Smooth muscle cell (in vitro differentiated cells): ENCODE data around the gene ECHS1. TPM values are rescaled to one million over a fixed set of nuclear protein-coding genes. Genes with fewer than 3 reads are reported as not detected.

Experiments used
- DNase-seq: peaks from one replicate; lab custom pipeline; 2025; ENCODE audit not compliant: unreplicated experiment; lab: John Stamatoyannopoulos, UW
- H2AFZ ChIP-seq: fragments of 200-600 bp; sonication (generic); 2 replicates; pipeline ENCODE4 v1.6.0; 2016; ENCODE audit warnings: antibody characterized with exemption, low read depth, mild to moderate bottlenecking
- H3F3A ChIP-seq: fragments of 200-600 bp; sonication (generic); 2 replicates; pipeline ENCODE4 v1.6.0; 2017; ENCODE audit warnings: antibody characterized with exemption, low read depth
- H3K27ac ChIP-seq: fragments of 200-600 bp; sonication (generic); 2 replicates; pipeline ENCODE4 v1.5.1; 2016; ENCODE audit warnings: low read depth, mild to moderate bottlenecking
- H3K27me3 ChIP-seq: fragments of 200-600 bp; sonication (generic); 2 replicates; pipeline ENCODE4 v1.6.1; 2016; ENCODE audit warnings: low read depth, mild to moderate bottlenecking
- H3K36me3 ChIP-seq: fragments of 200-600 bp; sonication (generic); 2 replicates; pipeline ENCODE4 v1.5.1; 2016; ENCODE audit warnings: low read depth
- H3K4me1 ChIP-seq: fragments of 200-600 bp; sonication (generic); 2 replicates; pipeline ENCODE4 v1.5.1; 2016; ENCODE audit warnings: low read depth
- H3K4me2 ChIP-seq: fragments of 200-600 bp; sonication (generic); 2 replicates; pipeline ENCODE4 v1.6.0; 2016; ENCODE audit warnings: mild to moderate bottlenecking
- H3K4me3 ChIP-seq: fragments of 200-600 bp; sonication (generic); 2 replicates; pipeline ENCODE4 v1.5.1; 2016; ENCODE audit warnings: mild to moderate bottlenecking
- H3K79me2 ChIP-seq: fragments of 200-600 bp; sonication (generic); 2 replicates; pipeline ENCODE4 v1.6.0; 2016; ENCODE audit warnings: low read depth, mild to moderate bottlenecking
- H3K9ac ChIP-seq: fragments of 200-600 bp; sonication (generic); 2 replicates; pipeline ENCODE4 v1.6.0; 2016; ENCODE audit warnings: low read depth
- H3K9me3 ChIP-seq: fragments of 200-600 bp; sonication (generic); replicated peaks from 2 replicates; pipeline ENCODE4 v1.5.1; 2016; ENCODE audit warnings: low read depth
- H4K20me1 ChIP-seq: fragments of 200-600 bp; sonication (generic); 2 replicates; pipeline ENCODE4 v1.6.0; 2016; ENCODE audit warnings: low read depth
- CTCF ChIP-seq: fragments of 200-600 bp; sonication (generic); IDR thresholded peaks from 2 replicates; pipeline ENCODE4 v1.5.1; 2017; ENCODE audit warnings: borderline replicate concordance, mild to moderate bottlenecking, antibody characterized with exemption; ENCODE audit not compliant: insufficient read depth, poor library complexity, severe bottlenecking
- WGBS: methylation state at CpG from one replicate; pipeline ENCODE4 v1.1.7; 2016; ENCODE audit warnings: low lambda C conversion rate; 5-methylcytosine and 5-hydroxymethylcytosine counted together
- polyA plus RNA-seq: library from polyadenylated mRNA; unstranded; fragments of >200 nt; fragmentation: Nextera tagmentation; extraction: Ambion mirVana; gene quantifications from 2 replicates; pipeline ENCODE4 v1.2.1, GENCODE V29; 2016
- total RNA-seq: library from RNA; depleted of rRNA; stranded (reverse); fragments of >200 nt; gene quantifications from 2 replicates; pipeline ENCODE4 v1.2.3, GENCODE V29; 2014

ECHS1 gene
- total and polyA plus RNA-seq, 2 experiments from 2014 or later, result 63.8 to 112 TPM

DNA sequence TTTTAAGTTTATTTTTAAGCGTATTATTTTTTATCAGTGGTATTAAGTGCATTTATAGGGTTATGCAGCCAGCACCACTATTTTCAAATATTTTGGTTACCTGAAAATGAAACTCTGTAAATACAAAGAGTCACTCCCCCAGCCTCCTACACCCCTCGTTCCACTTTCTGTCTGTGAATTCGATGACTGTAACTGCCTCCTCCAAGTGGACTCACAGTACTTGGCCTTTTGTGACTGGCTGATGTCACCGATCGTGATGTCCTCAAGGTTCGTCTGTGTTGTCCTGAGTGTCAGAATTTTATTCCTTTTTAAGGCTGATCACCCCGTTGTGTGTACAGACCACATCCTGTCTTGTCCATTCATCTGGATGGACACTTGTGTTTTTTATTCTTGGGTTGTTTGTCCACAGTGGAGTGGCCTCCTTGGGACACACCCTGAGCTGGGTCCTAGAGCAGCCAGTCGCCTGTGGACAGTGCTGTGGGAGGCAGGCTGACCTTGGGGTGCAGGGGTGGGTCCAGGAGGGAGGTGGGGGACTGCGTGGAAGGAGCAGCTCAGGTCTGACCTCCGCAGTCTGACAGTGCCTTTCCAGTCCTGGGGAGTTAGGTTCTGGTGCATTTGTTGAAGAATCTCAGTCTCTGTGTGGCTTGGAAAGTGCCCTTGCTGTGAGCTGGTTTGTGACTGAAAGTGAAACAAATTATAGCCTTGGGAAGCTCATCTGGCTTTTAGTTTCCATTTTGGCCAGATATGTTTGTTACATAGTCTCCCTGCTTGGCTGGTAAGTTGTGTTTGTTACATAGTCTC lies 27.7 kb upstream of the ECHS1 start:
- TF ChIP-seq CTCF, result no peak
- peaks cover 41% of the 10 kb centered on the region for H3K79me2 ChIP-seq
- H3K9me3 ChIP-seq, result no peaks in the 10 kb centered on the region
- H3K4me1 ChIP-seq, result no peaks in the 10 kb centered on the region
- no peaks in the 10 kb centered on the region for H3K27me3 ChIP-seq
- H3K27ac ChIP-seq, result no peak overlapping the region
- peaks cover 3% of the 10 kb centered on the region for H3F3A ChIP-seq
- H2AFZ ChIP-seq, result no peak overlapping the region
- H3K36me3 ChIP-seq, result peaks cover 4% of the 10 kb centered on the region
- H3K9ac ChIP-seq, result no peak overlapping the region
- DNase-seq, result no peak
- no peak overlapping the region for H3K4me2 ChIP-seq
- H4K20me1 ChIP-seq, result peaks cover 18% of the 10 kb centered on the region
- WGBS, result 97% methylated on average over 10 of the region's 10 CpGs
- no peak overlapping the region for H3K4me3 ChIP-seq

DNA sequence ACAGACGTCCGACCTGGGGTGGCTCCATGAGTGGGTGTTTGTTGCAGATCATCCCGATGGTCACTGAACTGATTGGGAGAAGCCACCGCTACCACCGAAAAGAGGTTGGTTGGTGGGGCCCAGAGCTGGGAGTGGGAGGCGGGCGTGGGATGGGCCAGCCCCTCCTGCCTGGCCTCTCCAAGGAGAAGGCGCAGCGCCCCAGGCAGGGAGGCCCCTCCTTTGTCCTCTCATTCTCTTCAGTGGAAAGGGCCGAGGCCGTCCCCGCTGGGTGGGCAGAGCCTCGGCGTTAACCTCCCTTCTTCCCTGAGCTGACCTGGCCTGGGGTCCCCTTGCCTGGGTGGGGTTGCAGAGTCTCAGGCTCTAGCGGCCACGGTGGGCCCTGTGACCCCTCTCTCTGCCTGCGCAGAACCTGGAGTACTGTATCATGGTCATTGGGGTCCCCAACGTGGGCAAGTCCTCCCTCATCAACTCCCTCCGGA lies 26.0 kb upstream of the ECHS1 start:
- H3K36me3 ChIP-seq, result no peaks in the 10 kb centered on the region
- H3K9me3 ChIP-seq, result no peaks in the 10 kb centered on the region
- peaks cover under 1% of the 10 kb centered on the region for H4K20me1 ChIP-seq
- DNase-seq, result no peak
- no peaks in the 10 kb centered on the region for H3K27me3 ChIP-seq
- no peaks in the 10 kb centered on the region for H3K4me1 ChIP-seq
- H3K27ac ChIP-seq, result no peak overlapping the region
- no peak overlapping the region for H3K9ac ChIP-seq
- H2AFZ ChIP-seq, result no peak overlapping the region
- no peak overlapping the region for H3K4me3 ChIP-seq
- H3K79me2 ChIP-seq, result peaks cover 42% of the 10 kb centered on the region
- H3F3A ChIP-seq, result no peaks in the 10 kb centered on the region
- TF ChIP-seq CTCF, result no peak
- H3K4me2 ChIP-seq, result no peak overlapping the region
- 97% methylated on average over 18 of the region's 19 CpGs for WGBS

DNA sequence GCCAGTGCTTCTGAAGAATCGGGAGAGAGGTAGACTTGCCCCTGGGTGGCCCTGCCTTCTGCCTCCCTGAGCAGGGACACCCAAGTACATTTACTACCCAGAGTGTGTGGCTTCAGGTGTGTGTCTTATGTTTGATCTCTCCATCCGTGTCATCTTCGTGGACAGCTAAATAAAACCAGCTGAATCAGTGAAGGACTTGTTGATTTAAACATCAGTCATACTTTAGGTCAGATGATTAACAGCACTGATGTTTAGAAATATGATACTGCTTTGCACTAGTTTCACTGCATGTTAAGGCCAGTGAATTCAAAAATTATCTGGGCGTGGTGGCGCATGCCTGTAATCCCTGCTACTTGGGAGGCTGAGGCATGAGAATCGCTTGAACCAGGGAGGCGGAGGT lies 24.8 kb upstream of the ECHS1 start:
- H3K27me3 ChIP-seq, result no peaks in the 10 kb centered on the region
- no peaks in the 10 kb centered on the region for H3K9me3 ChIP-seq
- DNase-seq, result no peak
- no peak overlapping the region for H3K9ac ChIP-seq
- no peaks in the 10 kb centered on the region for H3K36me3 ChIP-seq
- no peak overlapping the region for H2AFZ ChIP-seq
- H3K4me3 ChIP-seq, result no peak overlapping the region
- no peak overlapping the region for H3K4me2 ChIP-seq
- peaks cover 42% of the 10 kb centered on the region for H3K79me2 ChIP-seq
- H3F3A ChIP-seq, result no peaks in the 10 kb centered on the region
- no peaks in the 10 kb centered on the region for H4K20me1 ChIP-seq
- WGBS, result 96% methylated on average over 7 of the region's 7 CpGs
- TF ChIP-seq CTCF, result no peak
- H3K4me1 ChIP-seq, result no peaks in the 10 kb centered on the region
- H3K27ac ChIP-seq, result no peak overlapping the region
